ENCODE results near the gene UPF3A.

DNA sequence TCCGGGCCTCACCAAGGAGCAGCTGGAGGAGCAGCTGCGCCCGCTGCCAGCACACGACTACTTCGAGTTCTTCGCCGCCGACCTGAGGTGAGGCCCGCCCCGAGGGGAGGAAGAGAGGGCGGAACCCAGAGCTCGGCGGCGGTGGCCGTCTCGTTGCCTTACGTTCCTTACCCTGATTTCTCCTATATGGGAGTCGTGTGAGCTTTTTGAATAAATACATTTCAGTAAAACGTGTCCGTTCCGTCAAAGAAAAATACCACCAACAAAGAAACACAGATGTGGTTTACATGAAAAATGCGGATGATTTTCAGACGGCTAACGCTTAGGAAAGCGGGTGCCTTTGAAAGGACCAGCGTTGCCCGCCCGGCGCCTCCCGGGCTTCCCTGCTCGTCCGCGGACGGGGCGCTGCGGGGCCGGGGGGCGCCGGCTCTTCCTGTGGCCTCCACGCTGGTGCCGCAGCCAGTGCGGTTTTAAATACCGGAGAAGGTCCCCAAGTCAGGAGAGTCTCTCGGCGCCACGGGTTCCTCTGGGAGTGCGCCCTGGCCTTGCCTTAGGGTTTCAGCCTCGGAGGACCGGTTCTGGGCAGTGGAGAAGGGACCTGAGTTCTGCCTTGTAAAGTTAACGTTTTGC lies 755 bp downstream of the UPF3A start:
- TF ChIP-seq, protein P1, sequence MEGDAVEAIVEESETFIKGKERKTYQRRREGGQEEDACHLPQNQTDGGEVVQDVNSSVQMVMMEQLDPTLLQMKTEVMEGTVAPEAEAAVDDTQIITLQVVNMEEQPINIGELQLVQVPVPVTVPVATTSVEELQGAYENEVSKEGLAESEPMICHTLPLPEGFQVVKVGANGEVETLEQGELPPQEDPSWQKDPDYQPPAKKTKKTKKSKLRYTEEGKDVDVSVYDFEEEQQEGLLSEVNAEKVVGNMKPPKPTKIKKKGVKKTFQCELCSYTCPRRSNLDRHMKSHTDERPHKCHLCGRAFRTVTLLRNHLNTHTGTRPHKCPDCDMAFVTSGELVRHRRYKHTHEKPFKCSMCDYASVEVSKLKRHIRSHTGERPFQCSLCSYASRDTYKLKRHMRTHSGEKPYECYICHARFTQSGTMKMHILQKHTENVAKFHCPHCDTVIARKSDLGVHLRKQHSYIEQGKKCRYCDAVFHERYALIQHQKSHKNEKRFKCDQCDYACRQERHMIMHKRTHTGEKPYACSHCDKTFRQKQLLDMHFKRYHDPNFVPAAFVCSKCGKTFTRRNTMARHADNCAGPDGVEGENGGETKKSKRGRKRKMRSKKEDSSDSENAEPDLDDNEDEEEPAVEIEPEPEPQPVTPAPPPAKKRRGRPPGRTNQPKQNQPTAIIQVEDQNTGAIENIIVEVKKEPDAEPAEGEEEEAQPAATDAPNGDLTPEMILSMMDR (conservative IDR thresholded peaks at IDR 0.05), result no peak
- TF ChIP-seq ZFX (IDR thresholded peaks at IDR 0.05), result peak; percentile 64
